ENCODE measurements around the gene CNGB1.
"Not testable (repeated sequence)": the region's sequence is repeated elsewhere in the genome, so short reads cannot be mapped to it uniquely, and the experiment has no call there.

The CNGB1 gene

GRCh38 chr16:57882206-57882605 lies 88.7 kb downstream of the CNGB1 start:
- DNase-seq, result no peak

GRCh38 chr16:57878586-57878985 lies 92.3 kb downstream of the CNGB1 start:
- DNase-seq, result no peak

GRCh38 chr16:57876210-57876609 lies 94.7 kb downstream of the CNGB1 start:
- DNase-seq, result no peak

GRCh38 chr16:57875347-57875746 lies 95.6 kb downstream of the CNGB1 start:
- no peak for DNase-seq

- no peak for DNase-seq
Observed at GRCh38 chr16:57873218-57873617, 97.7 kb downstream of the CNGB1 start.

GRCh38 chr16:57872764-57873163 lies 98.2 kb downstream of the CNGB1 start:
- DNase-seq, result not testable (repeated sequence)

- no peak for DNase-seq
Observed at GRCh38 chr16:57871456-57871855, 99.5 kb downstream of the CNGB1 start.

GRCh38 chr16:57870753-57871454 lies 100.0 kb downstream of the CNGB1 start:
- DNase-seq, result no peak

- no peak for DNase-seq
Observed at GRCh38 chr16:57868913-57869520, 101.9 kb downstream of the CNGB1 start.

GRCh38 chr16:57867000-57867561 lies 103.8 kb downstream of the CNGB1 start:
- no peak for DNase-seq

- DNase-seq, result no peak
Observed at GRCh38 chr16:57866529-57866918, 104.4 kb downstream of the CNGB1 start.

- no peak for DNase-seq
Observed at GRCh38 chr16:57865746-57866528, 105.0 kb downstream of the CNGB1 start.

- peak; percentile 5 for DNase-seq
Observed at GRCh38 chr16:57863434-57864160, 107.3 kb downstream of the CNGB1 start.

GRCh38 chr16:57862698-57863433 lies 108.1 kb downstream of the CNGB1 start:
- no peak for DNase-seq

GRCh38 chr16:57859331-57859730 lies 111.6 kb downstream of the CNGB1 start:
- peak; percentile 7 for DNase-seq

- DNase-seq, result no peak
Observed at GRCh38 chr16:57858635-57859034, 112.3 kb downstream of the CNGB1 start.

GRCh38 chr16:57857991-57858390 lies 112.9 kb downstream of the CNGB1 start:
- not testable (repeated sequence) for DNase-seq

- DNase-seq, result no peak
Observed at GRCh38 chr16:57855188-57855587, 115.7 kb downstream of the CNGB1 start.

GRCh38 chr16:57852189-57852588 lies 118.7 kb downstream of the CNGB1 start:
- no peak for DNase-seq

GRCh38 chr16:57848181-57848580 lies 122.7 kb downstream of the CNGB1 start:
- no peak for DNase-seq

- not testable (repeated sequence) for DNase-seq
Observed at GRCh38 chr16:57846931-57847330, 124.0 kb downstream of the CNGB1 start.

GRCh38 chr16:57846078-57846697 lies 124.7 kb downstream of the CNGB1 start:
- DNase-seq, result no peak

Measured in CD4-positive, alpha-beta T cell treated with Interleukin-17A for 1 hour (primary cell).